MV-4-11 (cell line): ENCODE results near the gene PPIG.
A peak's percentile ranks its signal among the peaks of the same experiment; 100 is the strongest.
"Not testable (repeated sequence)": the region's sequence is repeated elsewhere in the genome, so short reads cannot be mapped to it uniquely, and the experiment has no call there.

Experiments used
- DNase-seq: peaks from one replicate; lab custom pipeline; 2025; lab: John Stamatoyannopoulos, UW

The PPIG gene

GRCh38 chr2:169590804-169591203 is 6.7 kb downstream of the PPIG start:
- peak; percentile 48 for DNase-seq

GRCh38 chr2:169596546-169596945 is 12.4 kb downstream of the PPIG start:
- DNase-seq, result not testable (repeated sequence)

GRCh38 chr2:169598982-169599381 is 14.8 kb downstream of the PPIG start:
- no peak for DNase-seq

GRCh38 chr2:169599568-169599967 is 15.4 kb downstream of the PPIG start:
- DNase-seq, result no peak

- DNase-seq, result no peak
Observed at GRCh38 chr2:169609264-169609663, 25.1 kb downstream of the PPIG start.

GRCh38 chr2:169613876-169614275 is 29.7 kb downstream of the PPIG start:
- no peak for DNase-seq

- DNase-seq, result not testable (repeated sequence)
Observed at GRCh38 chr2:169615982-169616381, 31.8 kb downstream of the PPIG start.

- no peak for DNase-seq
Observed at GRCh38 chr2:169619946-169620345, 35.8 kb downstream of the PPIG start.

GRCh38 chr2:169620509-169620908 is 36.4 kb downstream of the PPIG start:
- DNase-seq, result no peak

GRCh38 chr2:169623235-169623634 is 39.1 kb downstream of the PPIG start:
- peak; percentile 33 for DNase-seq

- DNase-seq, result no peak
Observed at GRCh38 chr2:169625781-169626180, 41.6 kb downstream of the PPIG start.

- no peak for DNase-seq
Observed at GRCh38 chr2:169636440-169637097, 52.4 kb downstream of the PPIG start.

- no peak for DNase-seq
Observed at GRCh38 chr2:169637620-169638019, 53.5 kb downstream of the PPIG start.

- no peak for DNase-seq
Observed at GRCh38 chr2:169640104-169640503, 56.0 kb downstream of the PPIG start.

GRCh38 chr2:169641464-169641863 is 57.3 kb downstream of the PPIG start:
- no peak for DNase-seq

- DNase-seq, result no peak
Observed at GRCh38 chr2:169644173-169644572, 60.0 kb downstream of the PPIG start.

- DNase-seq, result no peak
Observed at GRCh38 chr2:169647496-169647895, 63.3 kb downstream of the PPIG start.

- DNase-seq, result no peak
Observed at GRCh38 chr2:169649278-169649677, 65.1 kb downstream of the PPIG start.

- DNase-seq, result no peak
Observed at GRCh38 chr2:169653636-169654035, 69.5 kb downstream of the PPIG start.

GRCh38 chr2:169656164-169656563 is 72.0 kb downstream of the PPIG start:
- no peak for DNase-seq

GRCh38 chr2:169658877-169659276 is 74.7 kb downstream of the PPIG start:
- no peak for DNase-seq

GRCh38 chr2:169659320-169659719 is 75.2 kb downstream of the PPIG start:
- peak; percentile 79 for DNase-seq

- no peak for DNase-seq
Observed at GRCh38 chr2:169661265-169661664, 77.1 kb downstream of the PPIG start.

GRCh38 chr2:169662744-169663143 is 78.6 kb downstream of the PPIG start:
- DNase-seq, result no peak
